PC-3 (cell line): ENCODE results near the gene MSI2. TPM values are rescaled to one million over a fixed set of nuclear protein-coding genes. Genes with fewer than 3 reads are reported as not detected.
A peak's percentile ranks its signal among the peaks of the same experiment; 100 is the strongest.

Experiments
- ATAC-seq: fragments of 200-7000 bp; cut with Tn5 transposase; 2 replicates; pipeline ENCODE4 v1.9.1; 2020; ENCODE audit warnings: mild to moderate bottlenecking, moderate library complexity
- BruUV-seq: library from RNA; stranded (reverse); fragments of 400-500 nt; replicated peaks from 2 replicates; lab custom pipeline; 2021; lab: Mats Ljungman, UMichigan
- CTCF ChIA-PET: fragments of 300-600 bp; sonication (Branson Sonifier 250); formaldehyde crosslinking; loops from one replicate; lab custom pipeline; 2022; ENCODE audit warnings: antibody characterized with exemption; lab: Charles Lee
- POLR2A ChIA-PET: fragments of 300-600 bp; sonication (Branson Sonifier 250); formaldehyde crosslinking; loops from one replicate; lab custom pipeline; 2022; ENCODE audit warnings: antibody characterized with exemption; ENCODE audit not compliant: unreplicated experiment; lab: Charles Lee
- DNase-seq: peaks from one replicate; pipeline ENCODE4 v3.0.0-alpha.2; 2015
- H2AFZ ChIP-seq: fragments of 300-600 bp; sonication (generic); 2 replicates; pipeline ENCODE4 v1.6.0; 2016; ENCODE audit warnings: antibody characterized with exemption, low read length
- H3F3A ChIP-seq: fragments of 300-600 bp; sonication (generic); one replicate; pipeline ENCODE4 v1.6.0; 2017; ENCODE audit warnings: antibody characterized with exemption, low read length, control low read depth, mild to moderate bottlenecking; ENCODE audit not compliant: unreplicated experiment
- H3K27ac ChIP-seq: fragments of 300-600 bp; sonication (generic); 2 replicates; pipeline ENCODE4 v1.5.1; 2016; ENCODE audit warnings: mild to moderate bottlenecking, low read length
- H3K27me3 ChIP-seq: fragments of 300-600 bp; sonication (generic); 2 replicates; pipeline ENCODE4 v1.6.1; 2016; ENCODE audit warnings: low read length, mixed read lengths
- H3K36me3 ChIP-seq: fragments of 300-600 bp; sonication (generic); 2 replicates; pipeline ENCODE4 v1.6.1; 2016; ENCODE audit warnings: low read depth, mixed run types, low read length, mixed read lengths
- H3K4me1 ChIP-seq: fragments of 300-600 bp; sonication (generic); 2 replicates; pipeline ENCODE4 v1.5.1; 2016; ENCODE audit warnings: low read length; ENCODE audit not compliant: insufficient read depth
- H3K4me2 ChIP-seq: fragments of 300-600 bp; sonication (generic); 2 replicates; pipeline ENCODE4 v1.6.0; 2016; ENCODE audit warnings: low read length
- H3K4me3 ChIP-seq: fragments of 300-600 bp; sonication (generic); 2 replicates; pipeline ENCODE4 v1.5.1; 2016; ENCODE audit warnings: mild to moderate bottlenecking, low read length, mixed read lengths
- H3K79me2 ChIP-seq: fragments of 300-600 bp; sonication (generic); 2 replicates; pipeline ENCODE4 v1.6.1; 2017; ENCODE audit warnings: low read length, mixed read lengths
- H3K9ac ChIP-seq: fragments of 300-600 bp; sonication (generic); 2 replicates; pipeline ENCODE4 v1.6.0; 2016; ENCODE audit warnings: mild to moderate bottlenecking, low read length
- H3K9me2 ChIP-seq: fragments of 300-600 bp; sonication (generic); replicated peaks from 2 replicates; pipeline ENCODE4 v1.6.1; 2016; ENCODE audit warnings: mixed run types, low read length, mixed read lengths
- H3K9me3 ChIP-seq: fragments of 300-600 bp; sonication (generic); 2 replicates; pipeline ENCODE4 v1.6.1; 2016; ENCODE audit warnings: low read length, mixed read lengths
- H4K20me1 ChIP-seq: fragments of 300-600 bp; sonication (generic); 2 replicates; pipeline ENCODE4 v1.6.1; 2016; ENCODE audit warnings: low read length, mixed read lengths
- CTCF ChIP-seq: fragments of 300-600 bp; sonication (generic); conservative IDR thresholded peaks from 2 replicates; pipeline ENCODE4 v1.5.1; 2017; ENCODE audit warnings: antibody characterized with exemption, low read depth, mild to moderate bottlenecking, low read length
- EZH2 ChIP-seq: fragments of 300-600 bp; sonication (generic); IDR thresholded peaks from one replicate; pipeline ENCODE4 v1.6.1; 2017; ENCODE audit warnings: antibody characterized with exemption, mild to moderate bottlenecking, low read length; ENCODE audit not compliant: unreplicated experiment
- EZH2phosphoT487 ChIP-seq: fragments of 300-600 bp; sonication (generic); IDR thresholded peaks from 2 replicates; pipeline ENCODE4 v1.6.1; 2018; ENCODE audit warnings: mild to moderate bottlenecking, antibody characterized with exemption, low read length, borderline replicate concordance
- intact Hi-C: fragments of 100-400 bp; cut with micrococcal nuclease; formaldehyde crosslinking; loops from 2 replicates; pipeline ENCODE4 v1.9.0; 2023
- total RNA-seq: library from RNA; depleted of rRNA; stranded (reverse); fragments of >200 nt; gene quantifications from 2 replicates; pipeline ENCODE4 v1.2.3, GENCODE V29; 2014

The MSI2 gene
- total RNA-seq, 1 experiment from 2014 or later, result 54.7 TPM

GRCh38 chr17:57373048-57373447, 116.7 kb downstream of the MSI2 start:
- H3K9me3 ChIP-seq, result peaks cover 8% of the 10 kb centered on the region; the same call in 1 of the 2 replicates
- TF ChIP-seq EZH2phosphoT487 (no peak), CTCF (no peak), EZH2 (no peak)
- H3K4me2 ChIP-seq, result peak overlapping the region; percentile 63
- no peaks in the 10 kb centered on the region for H3K27me3 ChIP-seq
- POLR2A ChIA-PET, result no interaction called here
- no peaks in the 10 kb centered on the region for H4K20me1 ChIP-seq
- no peak overlapping the region for H2AFZ ChIP-seq
- intact Hi-C loops, result loop anchor here (2.0 to 10.0 kb wide), 3 partner anchors 50 to 290 kb away; no protein-coding TSS in a partner anchor
- H3K36me3 ChIP-seq, result peaks cover 7% of the 10 kb centered on the region; the same call in 1 of the 2 replicates
- CTCF ChIA-PET, result interaction anchor here (0.6 kb wide), 1 partner anchor 143 kb away, joined by 6 read pairs; no protein-coding TSS in a partner anchor
- BruUV-seq, result no TSS peak
- DNase-seq (no peak), ATAC-seq (no peak)
- peak overlapping the region; percentile 34; the same call in 1 of the 2 replicates for H3K27ac ChIP-seq
- peaks cover 6% of the 10 kb centered on the region for H3F3A ChIP-seq
- H3K79me2 ChIP-seq, result peaks cover 7% of the 10 kb centered on the region; the same call in 1 of the 2 replicates
- no peak overlapping the region for H3K4me3 ChIP-seq
- no peak overlapping the region for H3K9ac ChIP-seq
- no peaks in the 10 kb centered on the region for H3K9me2 ChIP-seq
- peaks cover 48% of the 10 kb centered on the region for H3K4me1 ChIP-seq

- TF ChIP-seq EZH2phosphoT487, result no peak
- no peak for TF ChIP-seq CTCF
- TF ChIP-seq EZH2, result no peak
- peaks cover 8% of the 10 kb centered on the region; the same call in 1 of the 2 replicates for H3K9me3 ChIP-seq
- ChIA-PET POLR2A (no interaction called here), CTCF (no interaction called here)
- no peaks in the 10 kb centered on the region for H3K27me3 ChIP-seq
- no peak overlapping the region for H3K4me3 ChIP-seq
- peaks cover 48% of the 10 kb centered on the region for H3K4me1 ChIP-seq
- no peak overlapping the region for H2AFZ ChIP-seq
- H3K9me2 ChIP-seq, result no peaks in the 10 kb centered on the region
- H3K27ac ChIP-seq, result no peak overlapping the region
- intact Hi-C loops, result loop anchor here (2.0 to 10.0 kb wide), 3 partner anchors 49 to 289 kb away; no protein-coding TSS in a partner anchor
- peaks cover 6% of the 10 kb centered on the region for H3F3A ChIP-seq
- H4K20me1 ChIP-seq, result no peaks in the 10 kb centered on the region
- H3K9ac ChIP-seq, result no peak overlapping the region
- no peak overlapping the region for H3K4me2 ChIP-seq
- DNase-seq (no peak), ATAC-seq (no peak)
- BruUV-seq, result no TSS peak
- H3K79me2 ChIP-seq, result peaks cover 7% of the 10 kb centered on the region; the same call in 1 of the 2 replicates
- peaks cover 7% of the 10 kb centered on the region; the same call in 1 of the 2 replicates for H3K36me3 ChIP-seq
Observed at GRCh38 chr17:57373756-57374155, 117.4 kb downstream of the MSI2 start.

- ATAC-seq, result no peak
- ChIA-PET CTCF (no interaction called here), POLR2A (no interaction called here)
- Histone ChIP-seq H3K9ac (no peak overlapping the region), H3K9me3 (peaks cover 8% of the 10 kb centered on the region; the same call in 1 of the 2 replicates), H3K27ac (no peak overlapping the region), H3K27me3 (no peaks in the 10 kb centered on the region), H3K79me2 (peaks cover 7% of the 10 kb centered on the region; the same call in 1 of the 2 replicates), H3K36me3 (peaks cover 7% of the 10 kb centered on the region; the same call in 1 of the 2 replicates), H3K4me3 (no peak overlapping the region), H3F3A (peaks cover 6% of the 10 kb centered on the region), H4K20me1 (no peaks in the 10 kb centered on the region), H3K4me1 (peaks cover 34% of the 10 kb centered on the region), H3K4me2 (no peak overlapping the region), H2AFZ (no peak overlapping the region), H3K9me2 (no peaks in the 10 kb centered on the region)
- no TSS peak for BruUV-seq
- TF ChIP-seq CTCF, result no peak
- no peak for TF ChIP-seq EZH2phosphoT487
- TF ChIP-seq EZH2, result no peak
- DNase-seq, result no peak
- intact Hi-C loops, result loop anchor here (10.0 kb wide), 1 partner anchor 140 kb away; no protein-coding TSS in a partner anchor
Observed at GRCh38 chr17:57375040-57375769, 118.9 kb downstream of the MSI2 start.
